GM23338 (cell line): Measurements from ENCODE around the gene OR56A4. TPM values are rescaled to one million over a fixed set of nuclear protein-coding genes. Genes with fewer than 3 reads are reported as not detected.

Experiments used
- ATAC-seq: fragments of 200-7000 bp; cut with Tn5 transposase; 3 replicates; pipeline ENCODE4 v1.9.1; 2020
- DNase-seq: peaks from one replicate; pipeline ENCODE4 v3.0.0-alpha.2; 2015; ENCODE audit warnings: low spot score
- H2AFZ ChIP-seq: fragments of 200-600 bp; sonication (generic); 2 replicates; pipeline ENCODE4 v1.8.0; 2016; ENCODE audit warnings: antibody characterized with exemption, mild to moderate bottlenecking, moderate library complexity
- H3F3A ChIP-seq: fragments of 200-600 bp; sonication (generic); replicated peaks from 2 replicates; pipeline ENCODE4 v1.8.0; 2017; ENCODE audit warnings: antibody characterized with exemption, mixed run types, low read depth
- H3K27ac ChIP-seq: fragments of 200-600 bp; sonication (generic); 2 replicates; pipeline ENCODE4 v1.6.1; 2016; ENCODE audit warnings: low read depth
- H3K27me3 ChIP-seq: fragments of 200-600 bp; sonication (generic); 2 replicates; pipeline ENCODE4 v1.8.0; 2016; ENCODE audit warnings: mild to moderate bottlenecking, mixed run types, moderate library complexity; ENCODE audit not compliant: insufficient read depth
- H3K36me3 ChIP-seq: fragments of 200-600 bp; sonication (generic); 2 replicates; pipeline ENCODE4 v1.8.0; 2016; ENCODE audit warnings: mild to moderate bottlenecking; ENCODE audit not compliant: insufficient read depth
- H3K4me1 ChIP-seq: fragments of 200-600 bp; sonication (generic); 2 replicates; pipeline ENCODE4 v1.8.0; 2016; ENCODE audit warnings: mild to moderate bottlenecking, moderate library complexity; ENCODE audit not compliant: insufficient read depth
- H3K4me2 ChIP-seq: fragments of 200-600 bp; sonication (generic); 2 replicates; pipeline ENCODE4 v1.7.1; 2017; ENCODE audit warnings: mixed run types
- H3K4me3 ChIP-seq: fragments of 200-600 bp; sonication (generic); 2 replicates; pipeline ENCODE4 v1.6.1; 2016; ENCODE audit warnings: mixed run types
- H3K79me2 ChIP-seq: fragments of 200-600 bp; sonication (generic); replicated peaks from 2 replicates; pipeline ENCODE4 v1.8.0; 2017; ENCODE audit warnings: mild to moderate bottlenecking; ENCODE audit not compliant: insufficient read depth
- H3K9me2 ChIP-seq: fragments of 200-600 bp; sonication (generic); 2 replicates; pipeline ENCODE4 v1.8.0; 2017; ENCODE audit not compliant: insufficient read depth
- H4K20me1 ChIP-seq: fragments of 200-600 bp; sonication (generic); replicated peaks from 2 replicates; pipeline ENCODE4 v1.8.0; 2017; ENCODE audit warnings: mild to moderate bottlenecking; ENCODE audit not compliant: insufficient read depth
- H3K27ac Mint-ChIP-seq: 2 replicates; pipeline ENCODE4 v1.8.0; 2020; ENCODE audit warnings: inconsistent platforms, mild to moderate bottlenecking, moderate library complexity, mixed read lengths
- H3K27me3 Mint-ChIP-seq: 3 replicates; pipeline ENCODE4 v1.8.0; 2022; ENCODE audit warnings: low read depth, mild to moderate bottlenecking, moderate library complexity, mixed read lengths, inconsistent platforms; ENCODE audit not compliant: insufficient read depth, poor library complexity
- H3K36me3 Mint-ChIP-seq: 3 replicates; pipeline ENCODE4 v1.8.0; 2021; ENCODE audit warnings: low read depth, mild to moderate bottlenecking, inconsistent platforms, moderate library complexity, mixed read lengths
- H3K4me1 Mint-ChIP-seq: 3 replicates; pipeline ENCODE4 v1.8.0; 2020; ENCODE audit warnings: mild to moderate bottlenecking, inconsistent platforms, mixed read lengths
- H3K4me3 Mint-ChIP-seq: 3 replicates; pipeline ENCODE4 v1.8.0; 2021; ENCODE audit warnings: moderate library complexity, mild to moderate bottlenecking, inconsistent platforms, mixed read lengths
- H3K9me3 Mint-ChIP-seq: 3 replicates; pipeline ENCODE4 v1.8.0; 2020; ENCODE audit warnings: moderate library complexity, mild to moderate bottlenecking, inconsistent platforms, mixed read lengths
- CREB1 ChIP-seq: fragments of 250-450 bp; sonication (Bioruptor Pico); IDR thresholded peaks from 2 replicates; pipeline ENCODE4 v1.5.0; 2020; ENCODE audit warnings: low read depth, mild to moderate bottlenecking, moderate library complexity
- ETS1 ChIP-seq: IDR thresholded peaks from 2 replicates; pipeline ENCODE4 v1.6.1; 2016; ENCODE audit warnings: antibody characterized with exemption
- EZH2 ChIP-seq: fragments of 200-600 bp; sonication (generic); IDR thresholded peaks from one replicate; pipeline ENCODE4 v1.8.0; 2017; ENCODE audit warnings: antibody characterized with exemption, mild to moderate bottlenecking, low read depth; ENCODE audit not compliant: unreplicated experiment
- EZH2phosphoT487 ChIP-seq: fragments of 200-600 bp; sonication (generic); IDR thresholded peaks from one replicate; pipeline ENCODE4 v1.8.1; 2018; ENCODE audit warnings: antibody characterized with exemption; ENCODE audit not compliant: unreplicated experiment
- JUNB ChIP-seq: IDR thresholded peaks from one replicate; pipeline ENCODE4 v1.6.1; 2016; ENCODE audit warnings: antibody characterized with exemption; ENCODE audit not compliant: unreplicated experiment
- POLR2AphosphoS5 ChIP-seq: IDR thresholded peaks from 2 replicates; pipeline ENCODE4 v1.6.1; 2016; ENCODE audit warnings: antibody characterized with exemption, low read depth
- STAT1 ChIP-seq: IDR thresholded peaks from one replicate; pipeline ENCODE4 v1.6.1; 2016; ENCODE audit warnings: antibody characterized with exemption; ENCODE audit not compliant: unreplicated experiment
- ZNF114 ChIP-seq: fragments of 250-450 bp; sonication (Bioruptor Pico); IDR thresholded peaks from 2 replicates; pipeline ENCODE4 v1.5.0; 2020; ENCODE audit warnings: mild to moderate bottlenecking, moderate library complexity
- ZNF331 ChIP-seq: fragments of 250-450 bp; sonication (Bioruptor Pico); IDR thresholded peaks from 2 replicates; pipeline ENCODE4 v1.5.0; 2020; ENCODE audit warnings: low read depth, mild to moderate bottlenecking, moderate library complexity
- polyA plus RNA-seq: library from polyadenylated mRNA; unstranded; fragments of >200 nt; fragmentation: Nextera tagmentation; extraction: Ambion mirVana; gene quantifications from 2 replicates; pipeline ENCODE4 v1.2.1, GENCODE V29; 2016
- total RNA-seq: library from RNA; depleted of rRNA; stranded (reverse); fragments of >200 nt; shearing (Covaris generic); gene quantifications from 2 replicates; pipeline ENCODE4 v1.2.3, GENCODE V29; 2014
- TF ChIP-seq, protein P1 (sequence below), 2 experiments: fragments of 200-600 bp in 1 of 2; sonication (generic) in 1 of 2; conservative IDR thresholded peaks; 2 replicates each; pipeline versions ENCODE4 v1.5.1 to v1.6.1; 2016 to 2017; ENCODE audit warnings: antibody characterized with exemption in 2 of 2, low read depth in 2 of 2, mild to moderate bottlenecking in 2 of 2, moderate library complexity in 1 of 2
- TF ChIP-seq, protein P2 (sequence below): IDR thresholded peaks from one replicate; pipeline ENCODE4 v1.6.1; 2018; ENCODE audit warnings: antibody characterized with exemption; ENCODE audit not compliant: unreplicated experiment

The OR56A4 gene
- total and polyA plus RNA-seq, 2 experiments from 2014 or later = 0.10 to 0.23 TPM

GRCh38 chr11:6040874-6041273 lies 34.1 kb upstream of the OR56A4 start:
- no peak for TF ChIP-seq ETS1
- TF ChIP-seq ZNF331 (CRISPR knock-in tag) = no peak
- TF ChIP-seq ZNF114 (CRISPR knock-in tag) = no peak
- TF ChIP-seq CREB1 = no peak
- TF ChIP-seq, protein P1, sequence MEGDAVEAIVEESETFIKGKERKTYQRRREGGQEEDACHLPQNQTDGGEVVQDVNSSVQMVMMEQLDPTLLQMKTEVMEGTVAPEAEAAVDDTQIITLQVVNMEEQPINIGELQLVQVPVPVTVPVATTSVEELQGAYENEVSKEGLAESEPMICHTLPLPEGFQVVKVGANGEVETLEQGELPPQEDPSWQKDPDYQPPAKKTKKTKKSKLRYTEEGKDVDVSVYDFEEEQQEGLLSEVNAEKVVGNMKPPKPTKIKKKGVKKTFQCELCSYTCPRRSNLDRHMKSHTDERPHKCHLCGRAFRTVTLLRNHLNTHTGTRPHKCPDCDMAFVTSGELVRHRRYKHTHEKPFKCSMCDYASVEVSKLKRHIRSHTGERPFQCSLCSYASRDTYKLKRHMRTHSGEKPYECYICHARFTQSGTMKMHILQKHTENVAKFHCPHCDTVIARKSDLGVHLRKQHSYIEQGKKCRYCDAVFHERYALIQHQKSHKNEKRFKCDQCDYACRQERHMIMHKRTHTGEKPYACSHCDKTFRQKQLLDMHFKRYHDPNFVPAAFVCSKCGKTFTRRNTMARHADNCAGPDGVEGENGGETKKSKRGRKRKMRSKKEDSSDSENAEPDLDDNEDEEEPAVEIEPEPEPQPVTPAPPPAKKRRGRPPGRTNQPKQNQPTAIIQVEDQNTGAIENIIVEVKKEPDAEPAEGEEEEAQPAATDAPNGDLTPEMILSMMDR (conservative IDR thresholded peaks at IDR 0.05; ENCODE audit: low read depth in 2 of 2) = no peak
- no peak for TF ChIP-seq EZH2phosphoT487
- TF ChIP-seq JUNB = no peak
- no peak for TF ChIP-seq POLR2AphosphoS5
- TF ChIP-seq, protein P2, sequence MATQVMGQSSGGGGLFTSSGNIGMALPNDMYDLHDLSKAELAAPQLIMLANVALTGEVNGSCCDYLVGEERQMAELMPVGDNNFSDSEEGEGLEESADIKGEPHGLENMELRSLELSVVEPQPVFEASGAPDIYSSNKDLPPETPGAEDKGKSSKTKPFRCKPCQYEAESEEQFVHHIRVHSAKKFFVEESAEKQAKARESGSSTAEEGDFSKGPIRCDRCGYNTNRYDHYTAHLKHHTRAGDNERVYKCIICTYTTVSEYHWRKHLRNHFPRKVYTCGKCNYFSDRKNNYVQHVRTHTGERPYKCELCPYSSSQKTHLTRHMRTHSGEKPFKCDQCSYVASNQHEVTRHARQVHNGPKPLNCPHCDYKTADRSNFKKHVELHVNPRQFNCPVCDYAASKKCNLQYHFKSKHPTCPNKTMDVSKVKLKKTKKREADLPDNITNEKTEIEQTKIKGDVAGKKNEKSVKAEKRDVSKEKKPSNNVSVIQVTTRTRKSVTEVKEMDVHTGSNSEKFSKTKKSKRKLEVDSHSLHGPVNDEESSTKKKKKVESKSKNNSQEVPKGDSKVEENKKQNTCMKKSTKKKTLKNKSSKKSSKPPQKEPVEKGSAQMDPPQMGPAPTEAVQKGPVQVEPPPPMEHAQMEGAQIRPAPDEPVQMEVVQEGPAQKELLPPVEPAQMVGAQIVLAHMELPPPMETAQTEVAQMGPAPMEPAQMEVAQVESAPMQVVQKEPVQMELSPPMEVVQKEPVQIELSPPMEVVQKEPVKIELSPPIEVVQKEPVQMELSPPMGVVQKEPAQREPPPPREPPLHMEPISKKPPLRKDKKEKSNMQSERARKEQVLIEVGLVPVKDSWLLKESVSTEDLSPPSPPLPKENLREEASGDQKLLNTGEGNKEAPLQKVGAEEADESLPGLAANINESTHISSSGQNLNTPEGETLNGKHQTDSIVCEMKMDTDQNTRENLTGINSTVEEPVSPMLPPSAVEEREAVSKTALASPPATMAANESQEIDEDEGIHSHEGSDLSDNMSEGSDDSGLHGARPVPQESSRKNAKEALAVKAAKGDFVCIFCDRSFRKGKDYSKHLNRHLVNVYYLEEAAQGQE = no peak
- TF ChIP-seq STAT1 = no peak
- TF ChIP-seq EZH2 = no peak
- no peaks in the 10 kb centered on the region for H3K9me3 Mint-ChIP-seq
- no peaks in the 10 kb centered on the region for H3K36me3 Mint-ChIP-seq
- ATAC-seq = no peak
- H3K4me3 Mint-ChIP-seq = no peak overlapping the region
- Histone ChIP-seq H3K27me3 (no peaks in the 10 kb centered on the region), H3K79me2 (no peaks in the 10 kb centered on the region), H4K20me1 (no peaks in the 10 kb centered on the region), H3K4me3 (no peak overlapping the region), H3K4me1 (no peaks in the 10 kb centered on the region), H3K27ac (no peak overlapping the region), H3F3A (no peaks in the 10 kb centered on the region), H3K36me3 (no peaks in the 10 kb centered on the region), H3K4me2 (no peak overlapping the region), H2AFZ (peak overlapping the region; percentile 82; the same call in 1 of the 2 replicates), H3K9me2 (peaks cover 6% of the 10 kb centered on the region; the same call in 1 of the 2 replicates)
- H3K27ac Mint-ChIP-seq = no peak overlapping the region
- DNase-seq = no peak
- H3K4me1 Mint-ChIP-seq = no peaks in the 10 kb centered on the region
- H3K27me3 Mint-ChIP-seq = no peaks in the 10 kb centered on the region
